ENCODE data around the gene DOCK1.
"Not testable (repeated sequence)": the region's sequence is repeated elsewhere in the genome, so short reads cannot be mapped to it uniquely, and the experiment has no call there.

DOCK1 gene

DNA sequence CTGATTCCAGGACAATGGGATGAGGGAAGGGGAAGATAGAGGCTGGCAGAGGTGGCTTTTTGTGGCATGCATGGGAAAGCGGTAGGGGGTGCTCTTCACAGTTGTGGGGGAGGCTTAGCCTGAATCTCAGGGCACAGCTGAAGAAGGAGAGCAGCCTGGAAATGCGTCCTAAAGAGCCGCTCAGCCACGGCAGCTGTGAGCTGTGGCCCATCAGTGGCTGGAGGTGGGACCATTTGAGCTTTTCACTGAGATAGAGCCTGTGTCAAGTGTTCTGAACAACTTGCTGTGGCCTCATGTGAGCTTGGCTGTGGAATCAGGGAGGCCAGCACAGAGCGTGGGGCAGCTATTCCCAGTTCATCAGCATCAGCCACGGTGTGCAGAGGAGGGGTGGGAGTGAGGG, 391.5 kb downstream of the DOCK1 start:
- DNase-seq, result no peak

DNA sequence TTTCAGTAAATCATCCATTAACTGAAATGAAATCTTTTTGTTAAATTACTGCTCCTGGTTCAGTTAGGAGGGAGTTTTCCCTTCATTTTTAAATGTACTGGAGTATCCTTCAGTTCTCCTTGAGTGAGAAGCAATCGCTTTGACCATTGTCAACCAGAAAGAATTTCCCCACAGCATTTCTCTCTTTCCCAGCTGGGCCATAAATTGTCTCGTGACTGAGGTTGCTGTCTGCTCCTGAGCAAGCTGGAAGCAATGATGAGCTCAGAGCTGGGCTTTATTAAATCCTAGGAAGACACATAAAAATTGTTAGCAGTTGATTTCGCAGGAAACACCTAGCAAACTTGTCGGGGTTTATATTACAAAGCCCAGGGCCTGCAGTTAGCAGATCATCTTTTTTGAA, 393.2 kb downstream of the DOCK1 start:
- no peak for DNase-seq

DNA sequence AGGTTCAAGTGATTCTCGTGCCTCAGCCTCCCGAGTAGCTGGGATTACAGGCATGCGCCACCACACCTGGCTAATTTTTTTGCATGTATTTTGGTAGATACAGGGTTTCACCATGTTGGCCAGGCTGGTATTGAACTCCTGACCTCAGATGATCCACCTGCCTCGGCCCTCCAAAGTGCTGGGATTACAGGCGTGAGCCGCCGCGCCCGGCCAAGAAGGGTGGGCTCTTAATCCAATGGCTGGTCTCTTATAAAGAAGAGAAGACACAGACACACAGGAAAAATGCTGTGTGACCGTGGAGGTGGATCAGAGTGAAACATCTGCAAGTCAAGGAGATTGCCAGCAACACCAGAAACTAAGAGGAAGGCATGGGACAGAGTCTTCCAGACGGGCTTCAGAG, 394.0 kb downstream of the DOCK1 start:
- not testable (repeated sequence) for DNase-seq

DNA sequence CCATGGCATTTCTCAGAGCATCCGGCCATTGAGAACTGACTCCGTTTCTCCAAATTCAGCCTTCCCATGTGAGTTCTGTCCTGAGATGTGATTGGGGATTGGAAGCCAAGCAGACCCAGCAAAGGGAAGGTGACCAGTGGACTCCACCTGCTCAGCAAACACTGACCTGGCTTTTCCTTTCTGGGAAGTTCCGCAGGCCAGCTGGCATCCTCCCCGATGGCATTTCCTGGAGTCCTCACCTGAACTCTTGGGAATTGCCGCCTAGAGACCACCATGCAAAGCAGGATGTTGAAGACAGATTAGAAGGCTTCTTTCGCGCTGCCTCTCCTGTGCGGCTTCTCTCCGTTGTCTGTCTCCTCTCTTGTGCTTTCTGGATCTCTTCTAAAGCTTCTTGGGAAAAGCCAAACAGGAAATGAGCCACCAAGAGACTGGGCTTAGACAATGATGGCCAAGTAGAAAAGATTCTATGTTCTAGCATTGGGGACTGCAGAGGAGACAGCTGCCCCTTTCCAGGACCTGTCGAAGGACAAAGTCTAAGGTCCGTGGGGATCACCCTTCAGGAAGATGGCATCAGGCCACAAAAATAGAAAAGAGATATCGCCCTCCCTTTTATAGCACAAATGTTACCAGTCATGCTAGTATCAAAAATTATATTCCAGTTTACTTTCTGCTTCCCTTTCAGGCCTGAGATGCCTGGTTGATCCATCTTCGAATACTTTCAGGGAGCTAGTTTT, 394.9 kb downstream of the DOCK1 start:
- no peak for DNase-seq

DNA sequence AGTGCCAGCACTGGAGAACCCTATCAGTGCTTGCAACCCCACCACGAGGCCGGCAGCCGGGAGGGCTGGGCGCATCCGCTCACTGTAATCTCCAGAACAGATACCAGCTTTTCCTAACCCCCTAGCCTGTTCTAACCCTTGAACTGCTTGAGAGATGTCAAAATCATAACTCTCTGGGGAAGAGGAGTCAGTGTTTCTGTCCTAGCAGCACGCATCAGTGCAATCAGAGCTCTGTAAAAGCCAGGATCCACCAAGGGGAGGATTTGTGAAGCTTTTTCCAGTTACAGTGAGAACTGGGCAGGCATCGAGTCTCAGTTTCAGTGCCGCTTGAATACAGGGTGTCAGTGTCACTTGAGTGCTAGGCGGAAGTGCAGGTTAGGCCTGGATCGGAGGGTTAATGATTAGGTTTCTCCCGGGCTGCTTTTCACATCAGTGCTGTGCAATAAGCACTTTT, 395.7 kb downstream of the DOCK1 start:
- no peak for DNase-seq

DNA sequence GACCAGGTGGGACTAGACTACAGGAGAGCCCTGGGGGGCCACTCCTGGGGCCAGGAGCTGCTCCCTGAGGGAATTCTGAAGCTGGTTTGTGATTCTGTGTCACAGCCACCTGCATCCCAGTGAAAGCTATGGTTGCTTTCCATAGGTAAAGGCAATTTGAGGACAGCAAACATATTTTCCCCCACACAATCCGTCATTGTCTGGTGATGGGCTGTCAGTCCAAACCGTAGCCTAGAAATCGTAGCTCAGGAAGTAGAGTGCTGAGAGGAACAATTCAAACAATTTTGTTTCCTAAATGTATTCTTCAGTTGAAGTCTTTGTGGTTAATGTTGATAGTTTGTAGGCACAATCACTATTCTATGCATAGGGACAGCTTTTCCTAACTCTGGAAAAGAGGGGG, 397.1 kb downstream of the DOCK1 start:
- no peak for DNase-seq

DNA sequence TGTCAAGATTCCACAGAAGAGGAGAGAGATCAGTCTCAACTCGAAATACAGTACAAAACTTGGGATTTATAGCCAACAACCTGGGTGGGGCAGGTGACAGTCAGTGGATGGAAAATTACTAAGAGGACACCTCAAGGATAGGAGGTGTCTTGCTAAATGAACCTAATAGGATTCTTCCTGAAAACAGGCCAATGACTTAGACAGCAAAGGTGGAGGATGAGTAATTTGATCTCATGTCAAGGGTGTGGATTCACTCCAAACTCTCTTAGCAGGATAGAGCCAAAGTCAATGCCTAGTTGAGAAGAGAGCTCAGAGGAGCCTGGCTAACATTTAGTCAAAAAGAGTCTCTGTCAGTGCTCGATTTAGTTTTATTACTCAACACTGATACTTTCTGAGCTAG, 397.9 kb downstream of the DOCK1 start:
- no peak for DNase-seq

DNA sequence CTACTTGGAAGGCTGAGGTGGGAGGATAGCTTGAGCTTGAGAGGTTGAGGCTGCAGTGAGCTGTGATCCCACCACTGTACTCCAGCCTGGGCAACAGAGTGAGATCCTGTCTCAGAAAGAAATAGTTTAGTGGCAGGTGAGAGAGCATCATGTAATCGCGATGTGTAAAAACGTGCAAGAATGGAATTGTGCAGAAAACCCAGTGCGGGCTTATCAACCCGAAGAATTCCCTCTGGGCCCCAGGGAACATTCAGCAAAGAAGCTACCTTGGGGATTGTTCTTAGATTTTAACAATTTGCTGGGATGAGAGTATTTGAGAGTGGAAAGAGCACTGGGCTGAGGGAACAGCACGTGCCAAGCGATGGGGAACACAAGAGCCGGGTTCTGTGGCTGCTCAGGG, 398.5 kb downstream of the DOCK1 start:
- no peak for DNase-seq

DNA sequence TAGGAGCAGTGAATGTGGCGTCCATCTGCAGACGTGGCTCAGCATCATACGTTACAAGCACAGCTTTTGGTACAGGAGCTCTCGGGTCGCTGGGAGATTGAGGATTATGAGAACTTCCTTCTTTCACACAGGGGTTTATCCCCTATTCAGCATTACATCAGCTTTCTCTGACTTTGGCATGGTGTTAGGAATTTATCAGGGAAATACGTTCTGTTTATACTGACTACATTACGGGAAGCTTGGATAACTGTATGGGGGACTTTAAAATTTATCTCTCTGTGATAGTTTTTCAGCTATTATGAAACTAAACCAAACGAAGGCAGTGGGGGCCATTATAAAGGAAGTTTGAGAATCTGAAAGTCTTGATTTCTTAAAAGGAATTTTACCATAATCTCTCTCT, 401.3 kb downstream of the DOCK1 start:
- DNase-seq, result no peak

DNA sequence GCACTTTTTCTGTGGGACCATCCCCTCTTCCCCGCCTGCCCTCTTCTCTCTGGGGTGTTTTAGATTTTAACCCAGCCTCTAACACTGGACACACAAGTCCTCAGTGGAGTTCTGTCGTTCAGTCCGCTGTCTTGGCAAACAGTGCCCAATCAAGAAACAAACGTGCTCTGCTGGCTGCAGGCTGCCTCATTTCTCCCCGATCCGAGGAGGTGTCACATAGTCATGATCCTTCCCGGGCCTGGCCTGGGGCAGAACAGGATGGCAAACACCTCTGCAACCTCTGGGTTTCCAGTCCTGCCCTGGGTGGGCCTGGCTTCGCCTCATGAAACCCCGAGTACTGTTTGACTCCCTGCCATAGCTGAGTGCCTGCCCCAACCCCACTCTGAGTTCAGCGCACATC, 402.1 kb downstream of the DOCK1 start:
- no peak for DNase-seq

DNA sequence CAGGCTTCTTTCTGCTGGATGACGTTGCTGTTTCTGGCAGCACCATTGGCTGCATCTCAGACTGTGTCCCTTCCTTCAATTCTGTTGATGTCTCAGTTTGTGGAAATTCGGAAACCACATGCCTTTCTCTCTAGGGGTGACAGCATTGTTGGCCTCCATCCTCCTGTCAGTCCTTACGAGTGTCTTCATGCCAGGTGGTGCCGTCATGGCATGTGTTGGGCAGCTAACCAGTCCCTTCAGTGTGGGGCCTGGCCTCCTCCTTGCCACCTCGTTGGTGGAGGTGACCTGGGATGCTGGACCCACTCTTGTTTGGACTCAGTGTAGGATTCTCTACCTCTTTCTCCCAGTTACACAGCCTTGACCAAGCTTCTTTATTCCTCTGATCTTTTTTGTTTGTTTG, 402.8 kb downstream of the DOCK1 start:
- DNase-seq, result no peak

DNA sequence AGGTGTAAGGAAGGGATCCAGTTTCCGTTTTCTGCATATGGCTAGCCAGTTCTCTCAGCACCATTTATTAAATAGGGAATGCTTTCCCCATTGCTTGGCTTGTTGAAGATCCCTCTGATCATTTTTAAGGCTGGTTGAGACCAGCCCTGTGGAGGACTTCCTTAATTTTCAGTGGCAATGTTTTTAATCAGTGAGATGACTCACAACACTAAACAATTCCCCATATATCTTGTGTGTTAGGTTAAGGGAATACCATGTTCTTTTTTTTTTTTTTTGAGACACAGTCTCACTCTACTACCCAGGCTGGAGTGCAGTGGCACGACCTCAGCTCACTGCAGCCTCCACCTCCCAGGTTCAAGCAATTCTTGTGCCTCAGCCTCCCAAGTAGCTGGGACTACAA, 404.4 kb downstream of the DOCK1 start:
- not testable (repeated sequence) for DNase-seq

DNA sequence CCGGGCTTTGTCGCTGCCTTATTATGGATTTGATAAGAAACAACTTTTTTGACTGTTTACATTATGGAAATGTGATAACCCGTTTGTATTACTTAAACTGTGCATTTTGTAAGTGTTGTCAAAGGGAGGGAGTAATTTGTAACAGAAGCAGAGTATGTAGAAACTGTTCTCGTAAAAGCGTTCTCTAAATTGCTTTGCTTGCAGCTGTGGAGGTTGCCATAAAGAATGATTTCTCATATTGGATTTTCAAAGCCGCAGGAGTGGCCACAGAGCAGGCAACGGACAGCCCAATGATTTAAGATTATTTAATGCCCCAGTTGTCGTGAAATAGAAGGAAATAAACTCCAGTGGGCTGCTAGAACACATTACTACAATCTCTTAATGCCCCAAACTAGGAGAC, 405.2 kb downstream of the DOCK1 start:
- DNase-seq, result no peak

DNA sequence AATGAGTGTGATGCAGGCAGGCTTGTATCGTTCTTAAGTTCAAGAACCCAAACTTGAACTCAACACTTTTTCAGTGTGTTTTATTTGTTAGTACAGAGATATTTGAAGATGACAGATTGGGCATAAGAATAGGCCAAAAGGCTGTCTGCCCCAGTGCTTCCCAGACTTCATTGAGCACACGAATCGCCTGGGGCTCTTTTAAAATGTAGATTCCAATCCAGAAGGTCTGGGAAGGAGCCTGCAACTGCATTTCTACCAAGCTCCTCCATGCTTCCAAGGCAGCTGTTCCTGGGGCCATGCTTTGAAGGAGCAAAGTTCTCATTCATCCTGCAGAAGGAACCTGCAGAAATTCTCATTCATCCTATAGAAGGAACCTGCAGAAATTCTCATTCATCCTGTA, 405.7 kb downstream of the DOCK1 start:
- DNase-seq, result no peak

DNA sequence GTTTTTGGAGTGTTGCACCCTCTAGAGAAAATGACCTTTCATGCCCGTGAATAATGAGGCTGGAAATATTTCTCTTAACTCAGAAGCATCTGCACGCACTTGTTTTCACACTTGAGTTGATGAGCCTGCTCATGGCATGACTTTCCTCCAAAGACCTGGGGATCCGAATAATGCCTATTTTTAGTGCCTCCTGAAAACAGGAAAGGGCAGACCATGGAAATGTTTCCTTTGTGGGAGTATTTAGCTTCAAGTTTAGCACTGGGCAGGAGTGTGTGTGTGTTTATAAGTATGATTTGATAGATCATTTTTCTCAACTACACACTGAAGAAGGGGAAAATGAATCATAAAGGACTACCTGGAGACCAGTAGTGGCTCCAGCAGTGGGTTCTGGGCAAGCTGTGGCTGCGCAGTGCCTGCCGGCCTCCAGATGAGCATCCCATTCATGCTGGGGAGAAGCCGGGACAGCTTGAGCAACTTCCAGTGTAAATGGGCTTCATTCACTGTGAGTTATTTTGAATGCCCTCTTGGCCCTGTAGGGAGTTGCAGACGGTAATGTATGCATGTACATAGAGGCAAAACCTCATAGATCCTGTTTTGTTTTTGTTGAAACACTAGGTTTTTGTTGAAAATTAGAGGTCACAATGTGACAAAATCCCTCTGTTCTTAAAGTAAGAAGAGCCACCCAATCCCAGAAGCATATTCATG, 408.9 kb downstream of the DOCK1 start:
- DNase-seq, result no peak

DNA sequence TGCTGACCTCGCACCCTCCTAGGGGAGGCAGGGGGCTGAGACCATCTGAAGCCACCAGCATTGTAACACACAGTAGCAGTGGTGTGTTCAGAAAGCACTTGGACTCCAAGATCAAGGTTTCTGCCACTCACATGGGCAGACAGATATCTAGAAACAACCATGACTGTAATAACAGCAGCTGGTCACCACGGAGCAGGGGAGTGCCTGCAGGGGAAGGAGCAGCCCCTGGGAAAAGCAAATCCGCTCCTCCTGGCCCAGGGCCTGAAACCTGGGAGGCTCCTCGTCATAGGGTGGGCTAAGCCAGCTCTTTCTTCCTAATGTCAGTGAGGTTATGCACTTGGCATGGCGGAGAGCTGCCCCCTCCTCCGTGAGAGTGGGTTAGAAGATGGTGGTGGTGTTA, 409.6 kb downstream of the DOCK1 start:
- DNase-seq, result no peak

DNA sequence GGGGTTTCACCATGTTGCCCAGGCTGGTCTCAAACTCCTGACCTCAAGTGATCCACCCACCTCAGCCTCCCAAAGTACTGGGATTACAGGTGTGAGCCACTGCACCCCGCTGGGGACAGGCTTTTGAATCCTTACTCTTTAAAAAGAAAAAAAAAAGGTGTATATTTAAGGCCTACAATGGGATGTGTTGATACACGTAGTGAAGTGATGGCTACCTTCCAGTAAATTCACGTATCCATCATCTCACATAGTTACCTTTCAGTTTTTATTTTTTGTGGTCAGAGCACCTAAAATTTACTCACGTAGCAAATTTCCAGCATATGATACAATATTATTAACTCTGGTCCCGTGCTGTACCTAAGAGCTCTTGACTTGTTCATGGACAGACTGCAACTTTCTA, 410.7 kb downstream of the DOCK1 start:
- no peak for DNase-seq

DNA sequence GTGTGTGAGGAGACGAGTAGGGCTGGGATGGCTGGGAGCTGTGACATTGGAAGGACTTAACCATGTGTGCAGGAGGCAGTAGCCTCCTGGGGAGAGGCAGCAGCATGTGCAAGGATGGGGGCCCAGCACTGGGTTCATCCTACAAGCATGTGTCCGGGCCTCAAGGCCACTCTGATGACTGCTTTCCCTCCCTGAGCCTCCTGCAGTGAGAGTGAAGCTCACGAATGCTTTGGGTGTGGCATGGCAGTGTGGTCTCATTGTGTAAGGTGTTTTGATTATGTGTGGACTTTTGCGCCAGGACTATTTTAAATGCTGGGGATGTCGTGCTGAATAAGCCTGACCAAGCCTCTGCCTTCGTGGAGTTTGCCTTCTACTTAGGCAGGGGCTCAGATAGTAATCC, 413.2 kb downstream of the DOCK1 start:
- DNase-seq, result no peak

DNA sequence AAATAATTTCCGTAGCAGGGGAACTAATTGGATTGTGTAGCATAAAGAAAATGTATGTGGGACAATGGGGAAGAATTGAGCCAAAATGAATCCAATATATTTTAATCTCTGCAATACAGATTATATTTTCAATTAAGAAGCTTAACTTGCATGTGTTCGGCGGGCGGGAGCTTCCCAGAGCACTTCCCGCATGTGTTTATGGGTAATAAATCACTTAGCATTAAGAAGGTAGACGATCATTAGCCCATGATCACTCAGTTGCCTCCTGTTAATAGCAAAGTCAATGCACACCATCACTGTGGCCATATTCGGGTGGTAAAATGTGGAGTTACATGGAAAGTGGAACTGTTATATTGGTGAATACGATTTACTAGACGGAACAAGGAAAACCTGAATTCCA, 414.0 kb downstream of the DOCK1 start:
- no peak for DNase-seq

DNA sequence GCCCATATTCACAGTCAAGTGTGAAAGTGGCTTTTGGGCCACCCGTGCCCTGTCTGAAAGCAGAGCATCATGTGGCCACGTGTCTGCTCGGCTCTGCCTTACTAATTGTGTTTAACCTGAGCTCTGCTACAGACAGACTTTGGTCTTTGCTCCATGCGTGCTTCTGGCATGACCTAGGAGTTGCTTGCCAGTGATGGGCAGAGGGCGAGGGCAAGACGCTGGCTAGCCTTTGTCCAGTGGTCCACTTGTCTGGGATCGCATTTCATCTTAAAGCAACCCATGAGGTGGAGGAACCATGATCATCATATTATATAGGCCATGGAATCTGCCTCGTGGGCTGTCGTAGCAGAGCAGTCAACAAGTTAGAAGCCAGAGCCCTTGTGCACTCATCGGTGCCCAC, 414.5 kb downstream of the DOCK1 start:
- no peak for DNase-seq

DNA sequence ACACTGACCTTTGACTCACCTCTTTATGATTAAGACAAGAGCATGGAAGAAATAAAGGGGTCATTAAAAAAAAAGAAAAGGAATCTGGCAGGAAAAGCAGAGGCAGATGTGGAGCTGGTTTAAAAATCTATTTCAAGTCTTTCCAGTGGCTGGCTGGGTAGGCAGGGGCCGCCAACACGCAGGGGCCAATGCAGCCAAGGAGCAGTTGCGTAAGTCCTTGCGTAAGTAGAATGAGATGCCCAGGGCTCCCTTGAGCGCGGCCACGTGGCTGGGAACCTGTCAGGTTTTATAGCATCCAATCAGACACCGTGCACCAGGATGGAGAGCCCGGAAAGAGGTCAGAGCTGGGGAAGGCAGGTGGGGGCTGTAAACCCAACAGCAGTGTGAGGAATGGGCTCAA, 414.9 kb downstream of the DOCK1 start:
- no peak for DNase-seq

DNA sequence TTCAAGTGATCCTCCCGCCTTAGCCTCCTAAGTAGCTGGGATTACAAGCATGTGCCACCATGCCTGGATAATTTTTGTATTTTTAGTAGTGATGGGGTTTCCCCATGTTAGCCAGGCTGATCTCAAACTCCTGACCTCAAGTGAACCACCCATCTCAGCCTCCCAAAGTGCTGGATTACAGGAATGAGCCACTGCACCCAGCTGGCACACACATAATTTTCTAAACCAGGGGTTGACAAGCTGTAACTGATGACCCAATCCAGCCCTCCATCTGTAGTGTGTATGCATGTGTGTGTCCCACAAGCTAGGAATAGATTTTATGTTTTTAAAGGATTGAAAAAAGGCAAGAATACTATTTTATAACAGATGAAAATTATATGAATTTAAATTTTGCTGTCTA, 417.1 kb downstream of the DOCK1 start:
- DNase-seq, result no peak

DNA sequence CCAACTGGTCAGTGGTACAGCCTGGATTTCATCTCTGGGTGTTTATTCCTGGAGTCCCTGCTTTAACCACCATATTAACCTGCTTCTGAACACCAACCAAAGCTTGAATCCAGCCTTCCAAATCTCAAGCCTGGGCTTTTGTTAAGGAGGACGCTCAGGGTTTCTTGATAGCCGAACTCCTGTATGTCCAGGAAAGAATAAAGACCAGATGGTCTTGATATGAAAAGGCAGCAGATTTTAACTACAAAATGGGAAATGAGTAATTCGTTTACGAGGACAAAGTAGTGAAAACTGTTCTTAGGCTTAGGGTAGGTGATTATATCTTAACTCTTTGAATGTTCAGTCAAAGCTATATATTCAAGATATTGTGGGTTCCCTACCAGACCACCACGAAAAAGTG, 420.3 kb downstream of the DOCK1 start:
- no peak for DNase-seq

DNA sequence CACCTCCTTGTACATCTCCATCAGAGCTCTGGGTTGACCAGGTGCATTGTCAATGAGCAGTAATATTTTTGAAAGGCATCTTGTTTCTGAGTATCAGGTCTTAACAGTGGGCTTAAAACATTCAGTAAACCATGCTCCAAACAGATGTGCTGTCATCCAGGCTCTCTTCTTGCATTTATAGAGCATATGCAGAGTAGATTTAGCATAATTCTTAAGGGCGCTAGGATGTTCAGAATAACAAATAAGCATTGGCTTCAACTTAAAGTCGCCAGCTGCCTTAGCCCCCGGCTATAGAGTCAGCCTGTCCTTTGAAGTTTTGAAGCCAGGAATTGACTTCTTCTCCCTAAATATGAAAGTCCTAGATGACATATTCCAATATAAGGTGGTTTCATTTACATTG, 421.7 kb downstream of the DOCK1 start:
- DNase-seq, result no peak

DNA sequence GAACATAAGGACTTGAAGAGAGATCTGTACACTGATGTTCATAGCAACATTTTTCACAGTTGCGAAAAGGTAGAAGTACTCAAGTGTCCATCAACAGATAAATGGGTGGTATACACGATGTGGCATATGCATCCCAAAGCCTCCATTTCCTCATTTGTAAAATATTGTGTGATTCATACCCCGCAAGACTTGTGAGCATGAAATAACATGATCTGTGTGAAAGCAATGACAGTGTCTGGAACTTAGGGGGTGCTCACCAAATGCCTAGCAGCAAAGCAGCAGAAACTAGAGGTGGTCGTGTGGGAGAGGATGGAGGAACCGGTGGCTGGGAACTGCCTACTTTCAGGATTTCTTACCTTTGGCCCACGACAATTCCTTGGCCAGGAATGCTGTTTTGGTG, 426.5 kb downstream of the DOCK1 start:
- no peak for DNase-seq

Measured in NCI-H1436 (cell line).